Glomerular visceral epithelial cell (primary cell): Measurements from ENCODE around the gene APOBEC2.

ENCODE experiments used
- DNase-seq: peaks from one replicate; pipeline ENCODE4 v3.0.0-alpha.2; 2016; ENCODE audit errors: extremely low spot score

The APOBEC2 gene

GRCh38 chr6:41058783-41059181, 5.8 kb downstream of the APOBEC2 start:
- DNase-seq = no peak

- DNase-seq = peak; percentile 34
Measured at GRCh38 chr6:41059556-41059955, 6.6 kb downstream of the APOBEC2 start.

- no peak for DNase-seq
Measured at GRCh38 chr6:41061196-41061726, 8.3 kb downstream of the APOBEC2 start.

- DNase-seq = no peak
Measured at GRCh38 chr6:41062056-41062455, 9.1 kb downstream of the APOBEC2 start.

- DNase-seq = no peak
Measured at GRCh38 chr6:41063884-41064285, 10.9 kb downstream of the APOBEC2 start.

- DNase-seq = no peak
Measured at GRCh38 chr6:41064841-41065240, 11.8 kb downstream of the APOBEC2 start.

GRCh38 chr6:41065550-41066026, 12.6 kb downstream of the APOBEC2 start:
- DNase-seq = no peak

GRCh38 chr6:41066867-41067304, 13.9 kb downstream of the APOBEC2 start:
- peak; percentile 83 for DNase-seq

GRCh38 chr6:41071501-41071922, 18.5 kb downstream of the APOBEC2 start:
- DNase-seq = no peak

GRCh38 chr6:41071923-41072835, 19.2 kb downstream of the APOBEC2 start, which contains the start of gene OARD1:
Gene OARD1, minus strand, starts transcription at chr6:41072356. Its CDS starts 722 bp downstream, at chr6:41071634.
- peak; percentile 100 for DNase-seq

- DNase-seq = peak; percentile 100
Measured at GRCh38 chr6:41072836-41073202, 19.8 kb downstream of the APOBEC2 start, which contains the start of gene NFYA. Gene NFYA, plus strand, starts transcription at chr6:41072974. Its CDS starts 6,116 bp downstream, at chr6:41079090.

- DNase-seq = peak; percentile 84
Measured at GRCh38 chr6:41073203-41073967, 20.4 kb downstream of the APOBEC2 start.

- DNase-seq = peak; percentile 20
Measured at GRCh38 chr6:41073968-41074691, 21.1 kb downstream of the APOBEC2 start.

- DNase-seq = no peak
Measured at GRCh38 chr6:41074692-41075436, 21.9 kb downstream of the APOBEC2 start.

- DNase-seq = no peak
Measured at GRCh38 chr6:41075651-41076626, 22.9 kb downstream of the APOBEC2 start.

GRCh38 chr6:41077536-41077935, 24.5 kb downstream of the APOBEC2 start:
- no peak for DNase-seq

- no peak for DNase-seq
Measured at GRCh38 chr6:41078101-41078500, 25.1 kb downstream of the APOBEC2 start.

- DNase-seq = no peak
Measured at GRCh38 chr6:41079080-41079479, 26.1 kb downstream of the APOBEC2 start.

GRCh38 chr6:41080621-41081020, 27.6 kb downstream of the APOBEC2 start:
- DNase-seq = no peak
